IPS DF 19.7 (cell line): ENCODE measurements around the gene KCNAB1.

Experiments used
- DNase-seq: peaks from one replicate; pipeline ENCODE4 v3.0.0-alpha.2; 2013; ENCODE audit warnings: low read depth, low spot score

Gene KCNAB1

GRCh38 chr3:156317462-156318074, 197.2 kb downstream of the KCNAB1 start:
- DNase-seq = no peak

- DNase-seq = no peak
Observed at GRCh38 chr3:156321945-156322344, 201.6 kb downstream of the KCNAB1 start.

- no peak for DNase-seq
Observed at GRCh38 chr3:156323466-156323865, 203.1 kb downstream of the KCNAB1 start.

GRCh38 chr3:156330415-156330814, 210.0 kb downstream of the KCNAB1 start:
- DNase-seq = no peak

GRCh38 chr3:156332304-156332703, 211.9 kb downstream of the KCNAB1 start:
- no peak for DNase-seq

- no peak for DNase-seq
Observed at GRCh38 chr3:156334841-156335545, 214.6 kb downstream of the KCNAB1 start.

GRCh38 chr3:156339491-156339890, 219.1 kb downstream of the KCNAB1 start:
- DNase-seq = no peak

GRCh38 chr3:156341332-156341731, 221.0 kb downstream of the KCNAB1 start:
- DNase-seq = no peak

GRCh38 chr3:156341831-156342416, 221.5 kb downstream of the KCNAB1 start:
- DNase-seq = no peak

- DNase-seq = no peak
Observed at GRCh38 chr3:156344215-156344614, 223.8 kb downstream of the KCNAB1 start.

GRCh38 chr3:156349111-156349510, 228.7 kb downstream of the KCNAB1 start:
- no peak for DNase-seq

GRCh38 chr3:156349978-156350377, 229.6 kb downstream of the KCNAB1 start:
- no peak for DNase-seq

GRCh38 chr3:156350781-156351180, 230.4 kb downstream of the KCNAB1 start:
- DNase-seq = no peak

- no peak for DNase-seq
Observed at GRCh38 chr3:156351783-156352182, 231.4 kb downstream of the KCNAB1 start.

- no peak for DNase-seq
Observed at GRCh38 chr3:156352728-156353127, 232.3 kb downstream of the KCNAB1 start.

- DNase-seq = no peak
Observed at GRCh38 chr3:156353563-156353962, 233.2 kb downstream of the KCNAB1 start.

GRCh38 chr3:156356537-156357363, 236.4 kb downstream of the KCNAB1 start:
- DNase-seq = no peak

- no peak for DNase-seq
Observed at GRCh38 chr3:156358232-156358631, 237.9 kb downstream of the KCNAB1 start.

- DNase-seq = no peak
Observed at GRCh38 chr3:156359368-156359767, 239.0 kb downstream of the KCNAB1 start.

- DNase-seq = no peak
Observed at GRCh38 chr3:156360083-156360482, 239.7 kb downstream of the KCNAB1 start.

- DNase-seq = no peak
Observed at GRCh38 chr3:156360963-156361362, 240.6 kb downstream of the KCNAB1 start.

GRCh38 chr3:156366559-156366958, 246.2 kb downstream of the KCNAB1 start:
- no peak for DNase-seq
